Bronchial epithelial cell (primary cell): ENCODE results near the gene C15orf40. TPM values are rescaled to one million over a fixed set of nuclear protein-coding genes. Genes with fewer than 3 reads are reported as not detected.
"Not testable (repeated sequence)": the region's sequence is repeated elsewhere in the genome, so short reads cannot be mapped to it uniquely, and the experiment has no call there.

Experiments
- DNase-seq: peaks from one replicate; pipeline ENCODE4 v3.0.0-alpha.2; 2010; ENCODE audit warnings: low read depth
- FAIRE-seq: peaks from 2 replicates; lab custom pipeline; 2011; peaks lifted over from hg19 to GRCh38; lab: Jason Lieb, UNC
- H3K27me3 ChIP-seq: 2 replicates; pipeline ENCODE4 v1.5.1; 2011; ENCODE audit warnings: low read length; ENCODE audit not compliant: control insufficient read depth, insufficient read depth
- H3K36me3 ChIP-seq: 2 replicates; pipeline ENCODE4 v1.5.1; 2011; ENCODE audit warnings: low read length; ENCODE audit not compliant: control insufficient read depth, insufficient read depth
- H3K4me3 ChIP-seq: 2 replicates; pipeline ENCODE4 v1.5.1; 2011; ENCODE audit warnings: mild to moderate bottlenecking, low read depth, low read length, control low read depth
- CTCF ChIP-seq: IDR thresholded peaks from 2 replicates; pipeline ENCODE4 v1.5.1; 2011; ENCODE audit warnings: mild to moderate bottlenecking, moderate library complexity, low read length, control low read depth, inconsistent platforms; ENCODE audit not compliant: insufficient read depth, severe bottlenecking
- total RNA-seq: library from RNA; depleted of rRNA; stranded (reverse); fragments of >200 nt; gene quantifications from 2 replicates; pipeline ENCODE4 v1.2.1, GENCODE V29; 2014

Gene C15orf40
- total RNA-seq, 1 donor from 2014 or later, result 5.5 TPM

- peaks cover 11% of the 10 kb centered on the region for H3K36me3 ChIP-seq
- DNase-seq (no peak), FAIRE-seq (no peak)
- no peak for TF ChIP-seq CTCF
- no peaks in the 10 kb centered on the region for H3K27me3 ChIP-seq
- H3K4me3 ChIP-seq, result no peak overlapping the region
Measured at GRCh38 chr15:83044156-83044555, 32.7 kb upstream of the C15orf40 start.

GRCh38 chr15:83039206-83039605 is 27.8 kb upstream of the C15orf40 start:
- Histone ChIP-seq H3K27me3 (no peaks in the 10 kb centered on the region), H3K36me3 (peaks cover 7% of the 10 kb centered on the region), H3K4me3 (no peak overlapping the region)
- TF ChIP-seq CTCF, result no peak
- FAIRE-seq, result no peak
- no peak for DNase-seq

- H3K36me3 ChIP-seq, result peaks cover 1% of the 10 kb centered on the region
- no peaks in the 10 kb centered on the region for H3K27me3 ChIP-seq
- TF ChIP-seq CTCF, result no peak
- DNase-seq (no peak), FAIRE-seq (no peak)
- H3K4me3 ChIP-seq, result no peak overlapping the region
Measured at GRCh38 chr15:83036253-83036652, 24.8 kb upstream of the C15orf40 start.

- not testable (repeated sequence) for H3K36me3 ChIP-seq, H3K27me3 ChIP-seq, H3K4me3 ChIP-seq, DNase-seq, FAIRE-seq
Measured at GRCh38 chr15:83031234-83031633, 19.8 kb upstream of the C15orf40 start.

GRCh38 chr15:83030021-83030420 is 18.6 kb upstream of the C15orf40 start:
- no peak overlapping the region for H3K4me3 ChIP-seq
- H3K36me3 ChIP-seq, result peaks cover 4% of the 10 kb centered on the region
- TF ChIP-seq CTCF, result no peak
- FAIRE-seq (no peak), DNase-seq (no peak)
- H3K27me3 ChIP-seq, result no peaks in the 10 kb centered on the region

- no peak for TF ChIP-seq CTCF
- H3K4me3 ChIP-seq, result no peak overlapping the region
- DNase-seq (no peak), FAIRE-seq (no peak)
- H3K27me3 ChIP-seq, result no peaks in the 10 kb centered on the region
- H3K36me3 ChIP-seq, result peaks cover 6% of the 10 kb centered on the region
Measured at GRCh38 chr15:83018436-83018835, 7.0 kb upstream of the C15orf40 start.
